ENCODE data around the gene MORN1. TPM values are rescaled to one million over a fixed set of nuclear protein-coding genes. Genes with fewer than 3 reads are reported as not detected.

The MORN1 gene
- total and polyA plus RNA-seq, 12 donors: 1.2 to 7.6 (median 5.2) TPM

- DNase-seq (peak in 1 of 2 donors; percentile 31), ATAC-seq (no peak)
- 53 to 61% methylated on average over 23 of the region's 23 CpGs for WGBS, 2 donors
- intact Hi-C loops (cut with DNase I): no loop called here
- Histone ChIP-seq H3K9me3 (no peaks in the 10 kb centered on the region), H3K4me3 (no peak overlapping the region), H3K4me1 (peaks cover 84 to 100% (median 98%) of the 10 kb centered on the region in 9 donors), H3K36me3 (no peaks in the 10 kb centered on the region), H3K27me3 (no peaks in the 10 kb centered on the region), H3K27ac (peak overlapping the region in 8 of 10 donors; percentile 10 to 80 (median 48))
- TF ChIP-seq CTCF (IDR thresholded peaks at IDR 0.05): no peak
These were observed 119.3 kb downstream of the MORN1 start for GRCh38 chr1:2271841-2272655.

Other genes starting within 250 kb of the MORN1 start
- 10 to 100 TPM; 30.9 to 47.6 (median 38.3) TPM for gene FAAP20, start 196.8 kb downstream of the MORN1 start, total RNA-seq
- gene FAAP20, start 196.8 kb downstream of the MORN1 start, polyA plus RNA-seq: 10 to 100 TPM; 83.0 to 83.6 TPM
- 10 to 100 TPM; 29.4 to 50.9 (median 38.3) TPM for gene SKI, start 163.2 kb downstream of the MORN1 start, total RNA-seq
- gene SKI, start 163.2 kb downstream of the MORN1 start, polyA plus RNA-seq: 10 to 100 TPM; 13.8 to 16.6 TPM
- gene RER1, start 287 bp upstream of the MORN1 start, total RNA-seq: 100 to 1,000 TPM in 1 of 10 donors, 10 to 100 TPM in 9; 70.1 to 107 (median 84.1) TPM
- gene RER1, start 287 bp upstream of the MORN1 start, polyA plus RNA-seq: 10 to 100 TPM; 55.5 to 77.0 TPM
- gene PEX10, start 21.0 kb upstream of the MORN1 start, total RNA-seq: 10 to 100 TPM; 14.6 to 26.0 (median 18.6) TPM
- gene PEX10, start 21.0 kb upstream of the MORN1 start, polyA plus RNA-seq: 10 to 100 TPM; 13.7 to 19.1 TPM
- under 1 TPM in 8 of 10 donors, not detected in 2; 0.06 to 0.51 (median 0.09) TPM for gene PLCH2, start 84.7 kb upstream of the MORN1 start, total RNA-seq
- under 1 TPM; 0.12 to 0.22 TPM for gene PLCH2, start 84.7 kb upstream of the MORN1 start, polyA plus RNA-seq
- 10 to 100 TPM; 29.8 to 56.4 (median 35.2) TPM for gene PANK4, start 135.0 kb upstream of the MORN1 start, total RNA-seq
- gene PANK4, start 135.0 kb upstream of the MORN1 start, polyA plus RNA-seq: 10 to 100 TPM; 26.1 to 35.6 TPM
- gene HES5, start 138.7 kb upstream of the MORN1 start, total RNA-seq: 1 to 10 TPM in 6 of 10 donors, under 1 TPM in 3, not detected in 1; 0.51 to 3.1 (median 1.4) TPM
- gene HES5, start 138.7 kb upstream of the MORN1 start, polyA plus RNA-seq: 1 to 10 TPM; 1.0 to 1.1 TPM
- 10 to 100 TPM in 7 of 10 donors, 1 to 10 TPM in 3; 7.5 to 43.8 (median 13.0) TPM for gene TNFRSF14, start 164.8 kb upstream of the MORN1 start, total RNA-seq
- 10 to 100 TPM; 19.3 to 59.6 TPM for gene TNFRSF14, start 164.8 kb upstream of the MORN1 start, polyA plus RNA-seq
- 10 to 100 TPM in 1 of 10 donors, 1 to 10 TPM in 9; 3.7 to 10.3 (median 5.3) TPM for gene PRXL2B, start 195.2 kb upstream of the MORN1 start, total RNA-seq
- gene PRXL2B, start 195.2 kb upstream of the MORN1 start, polyA plus RNA-seq: 10 to 100 TPM in 1 of 2 donors, 1 to 10 TPM in 1; 6.8 to 12.0 TPM
- under 1 TPM in 3 of 10 donors, not detected in 7; 0.17 to 0.77 (median 0.67) TPM for gene MMEL1, start 241.5 kb upstream of the MORN1 start, total RNA-seq
- gene MMEL1, start 241.5 kb upstream of the MORN1 start, polyA plus RNA-seq: 1 to 10 TPM in 1 of 2 donors, under 1 TPM in 1; 0.46 to 3.9 TPM